MCF 10A (cell line): Measurements from ENCODE around the gene LRRK1. TPM values are rescaled to one million over a fixed set of nuclear protein-coding genes. Genes with fewer than 3 reads are reported as not detected.

ENCODE experiments used
- BruUV-seq: library from RNA; stranded (reverse); fragments of 400-500 nt; replicated peaks from 2 replicates; lab custom pipeline; 2021; lab: Mats Ljungman, UMichigan
- CTCF ChIA-PET: fragments of 300-600 bp; sonication (Branson Sonifier 250); formaldehyde crosslinking; extraction: SDS; loops from one replicate; lab custom pipeline; 2021; ENCODE audit warnings: antibody characterized with exemption, inconsistent platforms; lab: Yijun Ruan, JAX
- POLR2A ChIA-PET: fragments of 300-600, 350-650 bp; sonication (Branson Sonifier 250); formaldehyde crosslinking; extraction: SDS; loops from one replicate; lab custom pipeline; 2020; ENCODE audit warnings: antibody characterized with exemption, inconsistent platforms; lab: Yijun Ruan, JAX
- DNase-seq: peaks from one replicate; pipeline ENCODE4 v3.0.0-alpha.2; 2018; ENCODE audit not compliant: unreplicated experiment
- H3K27ac Mint-ChIP-seq: one replicate; pipeline ENCODE4 v1.8.0; 2022; ENCODE audit warnings: mild to moderate bottlenecking, low read depth, mixed read lengths; ENCODE audit not compliant: unreplicated experiment
- H3K27me3 Mint-ChIP-seq: one replicate; pipeline ENCODE4 v1.8.0; 2022; ENCODE audit warnings: mixed read lengths; ENCODE audit not compliant: insufficient read depth, unreplicated experiment
- H3K36me3 Mint-ChIP-seq: one replicate; pipeline ENCODE4 v1.8.0; 2022; ENCODE audit warnings: mild to moderate bottlenecking, moderate library complexity, mixed read lengths; ENCODE audit not compliant: insufficient read depth, unreplicated experiment
- H3K4me1 Mint-ChIP-seq: one replicate; pipeline ENCODE4 v1.8.0; 2022; ENCODE audit warnings: mixed read lengths; ENCODE audit not compliant: insufficient read depth, unreplicated experiment
- H3K4me3 Mint-ChIP-seq: one replicate; pipeline ENCODE4 v1.8.0; 2022; ENCODE audit warnings: mild to moderate bottlenecking, moderate library complexity, mixed read lengths; ENCODE audit not compliant: unreplicated experiment
- H3K9me3 Mint-ChIP-seq: one replicate; pipeline ENCODE4 v1.8.0; 2022; ENCODE audit warnings: mixed read lengths; ENCODE audit not compliant: unreplicated experiment
- CTCF ChIP-seq: fragments of 200-600 bp; IDR thresholded peaks from one replicate; pipeline ENCODE4 v1.8.0; 2022; ENCODE audit warnings: antibody characterized with exemption, mild to moderate bottlenecking; ENCODE audit not compliant: unreplicated experiment
- intact Hi-C: fragments of 100-400 bp; cut with micrococcal nuclease; formaldehyde crosslinking; loops from 2 replicates; pipeline ENCODE4 v1.14.1; 2022
- total RNA-seq: library from RNA; stranded (reverse); gene quantifications from 2 replicates; pipeline ENCODE4 v1.2.3, GENCODE V29; 2022

The LRRK1 gene
- total RNA-seq, 1 experiment from 2014 or later: 15.4 TPM

DNA sequence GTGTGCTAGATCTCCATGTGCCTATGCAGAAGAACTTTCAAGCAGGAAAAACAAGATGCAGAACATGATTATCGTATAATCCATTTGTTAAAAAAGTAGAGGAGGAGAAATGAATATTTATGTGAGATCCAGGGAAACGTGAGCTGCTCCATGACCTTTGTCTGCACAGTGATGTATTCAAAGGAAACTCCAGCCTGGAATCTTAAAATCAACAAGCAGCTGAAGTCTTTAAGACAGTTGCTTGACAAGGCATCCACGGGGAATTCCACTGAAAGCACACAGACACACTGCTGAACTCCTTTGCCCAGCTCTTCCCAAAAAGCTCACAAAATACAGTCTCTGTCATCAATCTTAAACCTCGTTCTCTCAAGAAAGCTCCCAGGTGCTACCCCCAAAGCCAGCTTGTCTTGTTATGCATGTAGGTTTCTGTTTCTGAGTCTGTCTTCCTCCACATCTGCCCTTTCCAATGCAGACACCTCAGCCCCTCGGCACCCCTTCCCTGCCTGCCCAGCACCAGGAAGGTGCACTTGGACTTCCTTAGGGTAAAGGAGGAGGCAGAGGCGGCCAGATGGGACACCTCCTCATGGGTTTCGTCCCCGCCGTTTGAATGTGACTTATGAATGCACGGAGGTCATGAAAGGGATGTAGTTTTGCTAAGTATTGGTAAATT lies 28.7 kb downstream of the LRRK1 start:
- Mint-ChIP-seq H3K9me3 (no peaks in the 10 kb centered on the region), H3K27ac (no peak overlapping the region), H3K36me3 (no peaks in the 10 kb centered on the region), H3K4me1 (no peaks in the 10 kb centered on the region), H3K4me3 (no peak overlapping the region), H3K27me3 (no peaks in the 10 kb centered on the region)
- ChIA-PET CTCF (interaction anchor here (0.6 kb wide), 1 partner anchor 40 kb away, joined by 3 read pairs; no protein-coding TSS in a partner anchor), POLR2A (no interaction called here)
- BruUV-seq: no TSS peak
- no peak for TF ChIP-seq CTCF
- DNase-seq: no peak
- intact Hi-C loops: no loop called here

DNA sequence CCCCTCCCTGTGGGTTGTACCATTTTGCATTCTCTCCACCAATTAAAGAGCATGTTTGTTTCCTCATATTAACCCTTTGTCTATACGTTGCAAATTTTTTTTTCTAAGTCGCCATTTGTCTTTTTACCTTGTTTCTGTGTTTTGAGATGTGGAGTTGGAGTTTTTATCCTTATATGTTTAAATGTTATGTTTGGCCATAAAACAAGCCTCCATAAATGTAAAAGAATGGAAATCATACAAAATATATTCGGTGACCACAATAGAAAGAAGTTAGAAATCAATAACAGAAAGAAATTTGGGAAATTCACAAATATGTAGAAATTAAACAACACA lies 29.2 kb downstream of the LRRK1 start:
- no TSS peak for BruUV-seq
- Mint-ChIP-seq H3K9me3 (no peaks in the 10 kb centered on the region), H3K27ac (no peak overlapping the region), H3K4me1 (no peaks in the 10 kb centered on the region), H3K4me3 (no peak overlapping the region), H3K27me3 (no peaks in the 10 kb centered on the region), H3K36me3 (no peaks in the 10 kb centered on the region)
- no peak for DNase-seq
- TF ChIP-seq CTCF: no peak
- ChIA-PET POLR2A (no interaction called here), CTCF (interaction anchor here (0.6 to 0.7 kb wide), 2 partner anchors 40 to 452 kb away, joined by 3 read pairs; no protein-coding TSS in a partner anchor)
- intact Hi-C loops: no loop called here

DNA sequence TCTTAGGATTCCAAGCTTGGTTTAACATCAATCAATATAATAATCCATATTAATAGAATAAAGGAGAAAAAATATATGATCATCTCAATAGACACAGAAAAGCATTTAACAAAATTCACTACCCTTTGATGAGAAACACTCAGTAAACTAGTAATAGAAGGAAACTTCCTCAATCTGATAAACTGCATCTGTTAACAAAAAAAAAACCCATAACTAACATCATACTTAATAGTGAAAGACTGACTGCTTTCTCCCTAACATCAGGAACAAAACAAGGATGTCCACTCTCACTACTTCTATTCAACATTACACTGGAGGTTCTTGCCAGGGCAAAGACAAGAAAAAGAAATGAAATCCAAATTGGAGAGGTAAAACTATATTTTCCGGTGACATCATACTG lies 30.5 kb downstream of the LRRK1 start:
- H3K4me1 Mint-ChIP-seq: no peaks in the 10 kb centered on the region
- no peak for TF ChIP-seq CTCF
- intact Hi-C loops: no loop called here
- ChIA-PET CTCF (no interaction called here), POLR2A (no interaction called here)
- H3K4me3 Mint-ChIP-seq: no peak overlapping the region
- H3K36me3 Mint-ChIP-seq: no peaks in the 10 kb centered on the region
- no peaks in the 10 kb centered on the region for H3K9me3 Mint-ChIP-seq
- no TSS peak for BruUV-seq
- no peak for DNase-seq
- no peak overlapping the region for H3K27ac Mint-ChIP-seq
- H3K27me3 Mint-ChIP-seq: no peaks in the 10 kb centered on the region

DNA sequence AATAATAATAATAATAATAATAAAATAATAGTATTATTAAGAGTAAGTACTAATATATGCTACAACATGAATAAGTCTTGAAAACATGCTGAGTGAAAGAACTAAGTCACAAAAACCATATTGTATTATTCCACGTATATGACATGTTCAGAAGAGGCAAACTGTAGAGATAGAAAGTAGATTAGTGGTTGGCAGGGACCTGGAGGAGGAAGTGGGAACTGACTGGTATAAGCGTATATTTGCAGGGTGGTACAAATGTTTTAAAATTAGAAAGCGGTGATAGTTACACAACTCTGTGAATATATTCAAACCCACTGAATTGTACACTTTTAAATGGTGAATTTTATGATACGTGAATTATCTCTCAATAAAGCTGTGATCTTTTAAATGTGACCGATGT lies 32.8 kb downstream of the LRRK1 start:
- ChIA-PET CTCF (no interaction called here), POLR2A (no interaction called here)
- no TSS peak for BruUV-seq
- Mint-ChIP-seq H3K27me3 (no peaks in the 10 kb centered on the region), H3K4me3 (no peak overlapping the region), H3K4me1 (no peaks in the 10 kb centered on the region), H3K36me3 (no peaks in the 10 kb centered on the region), H3K9me3 (no peaks in the 10 kb centered on the region), H3K27ac (no peak overlapping the region)
- TF ChIP-seq CTCF: no peak
- DNase-seq: no peak
- intact Hi-C loops: no loop called here
